H1 (cell line): ENCODE data around the gene COL4A2. TPM values are rescaled to one million over a fixed set of nuclear protein-coding genes. Genes with fewer than 3 reads are reported as not detected.

Source experiments
- CTCF ChIA-PET: fragments of 300-600 bp; sonication (Branson Sonifier 250); formaldehyde crosslinking; loops from one replicate; lab custom pipeline; 2021; ENCODE audit not compliant: partially characterized antibody; lab: Charles Lee
- POLR2A ChIA-PET: fragments of 300-600 bp; sonication (Branson Sonifier 250); formaldehyde crosslinking; loops from one replicate; lab custom pipeline; 2021; ENCODE audit warnings: inconsistent platforms; ENCODE audit not compliant: partially characterized antibody; lab: Charles Lee
- DNase-seq, 2 experiments: peaks; one replicate each; pipeline versions ENCODE4 v3.0.0 to v3.0.0-alpha.2; 2010 to 2022; ENCODE audit warnings: low spot score in 2 of 2, low read depth in 1 of 2, mixed read lengths in 1 of 2
- FAIRE-seq: peaks from 2 replicates; lab custom pipeline; 2011; peaks lifted over from hg19 to GRCh38; lab: Jason Lieb, UNC
- H2AFZ ChIP-seq: 2 replicates; pipeline ENCODE4 v1.8.1; 2012; ENCODE audit warnings: low read length, inconsistent platforms
- H2AK5ac ChIP-seq: 2 replicates; pipeline ENCODE4 v1.6.1; 2013; ENCODE audit warnings: low read depth, low read length
- H2BK120ac ChIP-seq: replicated peaks from 2 replicates; pipeline ENCODE3; 2013; ENCODE audit warnings: low read depth, low read length, inconsistent platforms
- H2BK12ac ChIP-seq: 2 replicates; pipeline ENCODE4 v1.6.1; 2013; ENCODE audit warnings: low read depth, low read length
- H2BK15ac ChIP-seq: 2 replicates; pipeline ENCODE4 v1.6.1; 2013; ENCODE audit warnings: low read length
- H2BK20ac ChIP-seq: 2 replicates; pipeline ENCODE4 v1.6.1; 2013; ENCODE audit warnings: low read length
- H2BK5ac ChIP-seq: 2 replicates; pipeline ENCODE4 v1.6.1; 2013; ENCODE audit warnings: low read depth, low read length
- H3K14ac ChIP-seq: 2 replicates; pipeline ENCODE4 v1.6.1; 2013; ENCODE audit warnings: inconsistent platforms; ENCODE audit not compliant: insufficient read length
- H3K18ac ChIP-seq: 2 replicates; pipeline ENCODE4 v1.6.1; 2013; ENCODE audit warnings: low read length; ENCODE audit errors: extremely low read depth
- H3K23ac ChIP-seq: 2 replicates; pipeline ENCODE4 v1.6.1; 2013; ENCODE audit warnings: inconsistent platforms; ENCODE audit not compliant: insufficient read length
- H3K23me2 ChIP-seq: 2 replicates; pipeline ENCODE4 v1.6.1; 2013; ENCODE audit warnings: low read depth, low read length
- H3K27ac ChIP-seq: 2 replicates; pipeline ENCODE4 v1.6.1; 2011; ENCODE audit warnings: low read depth, low read length, inconsistent platforms
- H3K27me3 ChIP-seq, 4 experiments: replicated peaks in 1 of 4; 1 replicate in 1 of 4; 2 replicates in 3 of 4; pipeline versions ENCODE4 v1.6.1 to v1.8.1; 2011 to 2013; ENCODE audit warnings: low read length in 3 of 4, mild to moderate bottlenecking in 3 of 4, inconsistent platforms in 2 of 4, mixed read lengths in 2 of 4, moderate library complexity in 1 of 4; ENCODE audit not compliant: control insufficient read depth in 3 of 4, insufficient read depth in 3 of 4; ENCODE audit errors: extremely low read depth in 1 of 4
- H3K36me3 ChIP-seq, 4 experiments: 2 replicates each; pipeline versions ENCODE4 v1.6.1 to v1.8.1; 2011 to 2013; ENCODE audit warnings: mild to moderate bottlenecking in 4 of 4, low read length in 3 of 4, moderate library complexity in 2 of 4, control low read depth in 1 of 4, inconsistent platforms in 1 of 4; ENCODE audit not compliant: insufficient read depth in 4 of 4, control insufficient read depth in 2 of 4
- H3K4ac ChIP-seq: replicated peaks from 2 replicates; pipeline ENCODE3; 2013; ENCODE audit warnings: low read length, low read depth, mixed read lengths, inconsistent platforms; ENCODE audit not compliant: insufficient read length
- H3K4me1 ChIP-seq, 4 experiments: replicated peaks in 1 of 4; 1 replicate in 1 of 4; 2 replicates in 3 of 4; pipeline versions ENCODE4 v1.6.1 to v1.8.1; 2011 to 2013; ENCODE audit warnings: low read length in 3 of 4, inconsistent platforms in 2 of 4, mixed read lengths in 1 of 4; ENCODE audit not compliant: insufficient read depth in 4 of 4, control insufficient read depth in 3 of 4
- H3K4me2 ChIP-seq, 2 experiments: 2 replicates each; pipeline versions ENCODE4 v1.6.1 to v1.8.1; 2011 to 2013; ENCODE audit warnings: low read depth in 2 of 2, low read length in 2 of 2, control low read depth in 1 of 2, inconsistent platforms in 1 of 2, mild to moderate bottlenecking in 1 of 2; ENCODE audit not compliant: insufficient read depth in 1 of 2
- H3K4me3 ChIP-seq, 4 experiments: fragments of 200-600, 300-600 bp in 1 of 4; sonication (generic), shearing (Covaris generic), sonication (Bioruptor Twin) in 1 of 4; 2 replicates each; pipeline versions ENCODE4 v1.5.1 to v1.8.1; 2011 to 2016; ENCODE audit warnings: low read length in 4 of 4, low read depth in 3 of 4, control low read depth in 2 of 4, inconsistent platforms in 2 of 4, mild to moderate bottlenecking in 2 of 4, mixed read lengths in 1 of 4, moderate library complexity in 1 of 4; ENCODE audit not compliant: insufficient read depth in 2 of 4; ENCODE audit errors: extremely low read depth in 1 of 4
- H3K56ac ChIP-seq: replicated peaks from 2 replicates; pipeline ENCODE3; 2013; ENCODE audit warnings: low read depth, mild to moderate bottlenecking, mixed read lengths, low read length, inconsistent platforms; ENCODE audit not compliant: insufficient read length
- H3K79me1 ChIP-seq: 2 replicates; pipeline ENCODE4 v1.6.1; 2013; ENCODE audit warnings: low read depth, low read length, control low read depth
- H3K79me2 ChIP-seq, 2 experiments: 2 replicates each; pipeline versions ENCODE4 v1.6.1 to v1.8.1; 2012 to 2013; ENCODE audit warnings: low read length in 2 of 2, mild to moderate bottlenecking in 2 of 2, inconsistent platforms in 1 of 2; ENCODE audit not compliant: insufficient read depth in 2 of 2, control insufficient read depth in 1 of 2
- H3K9ac ChIP-seq, 4 experiments: replicated peaks in 1 of 4; 1 replicate in 1 of 4; 2 replicates in 3 of 4; pipeline versions ENCODE4 v1.6.1 to v1.8.1; 2011 to 2013; ENCODE audit warnings: low read depth in 3 of 4, low read length in 3 of 4, control low read depth in 2 of 4, mild to moderate bottlenecking in 2 of 4, moderate library complexity in 2 of 4, inconsistent platforms in 1 of 4; ENCODE audit errors: extremely low read depth in 1 of 4
- H3K9me3 ChIP-seq, 2 experiments: 2 replicates each; pipeline versions ENCODE4 v1.6.1 to v1.8.1; 2012 to 2013; ENCODE audit warnings: mild to moderate bottlenecking in 2 of 2, moderate library complexity in 2 of 2, control low read depth in 1 of 2, inconsistent platforms in 1 of 2, low read depth in 1 of 2, low read length in 1 of 2, mixed read lengths in 1 of 2; ENCODE audit not compliant: insufficient read depth in 2 of 2
- H4K20me1 ChIP-seq, 2 experiments: replicated peaks in 1 of 2; 2 replicates each; pipeline versions ENCODE3 to v1.8.1; 2011 to 2013; ENCODE audit warnings: inconsistent platforms in 2 of 2, low read length in 2 of 2, mild to moderate bottlenecking in 1 of 2; ENCODE audit not compliant: insufficient read depth in 2 of 2, control insufficient read depth in 1 of 2
- H4K5ac ChIP-seq: 2 replicates; pipeline ENCODE4 v1.6.1; 2013; ENCODE audit warnings: low read length, low read depth, mixed read lengths, inconsistent platforms; ENCODE audit not compliant: insufficient read length
- H4K8ac ChIP-seq: 2 replicates; pipeline ENCODE4 v1.8.0; 2013; ENCODE audit warnings: mild to moderate bottlenecking, moderate library complexity, low read length, inconsistent platforms; ENCODE audit not compliant: insufficient read depth; ENCODE audit errors: extremely low read depth
- H4K91ac ChIP-seq: replicated peaks from 2 replicates; pipeline ENCODE3; 2013; ENCODE audit warnings: low read length, mixed read lengths, inconsistent platforms; ENCODE audit not compliant: insufficient read length
- MAFK ChIP-seq: IDR thresholded peaks from 2 replicates; pipeline ENCODE4 v1.6.1; 2012; ENCODE audit warnings: low read depth, mild to moderate bottlenecking, improper control_type of control experiment, low read length
- WGBS, 2 experiments: shearing (Covaris generic) in 1 of 2; methylation state at CpG; one replicate each; pipeline versions ENCODE4 v1.1.6 to v1.1.7; 2013 to 2015; ENCODE audit warnings: low lambda C conversion rate in 2 of 2, mixed read lengths in 2 of 2, inconsistent platforms in 1 of 2, low coverage in 1 of 2, missing lambda C conversion rate in 1 of 2; ENCODE audit not compliant: insufficient replicate concordance in 2 of 2, insufficient coverage in 1 of 2, insufficient read length in 1 of 2; ENCODE audit errors: extremely low coverage in 1 of 2, missing lambda C conversion rate in 1 of 2; 5-methylcytosine and 5-hydroxymethylcytosine counted together
- polyA plus RNA-seq, 7 experiments: library from polyadenylated mRNA; depleted of rRNA in 3 of 7; stranded (reverse) in 5 of 7; unstranded in 2 of 7; fragments of >200 nt in 5 of 7; fragments of 200-250 nt in 2 of 7; gene quantifications; 1 replicate in 5 of 7; 2 replicates in 1 of 7; 4 replicates in 1 of 7; pipeline versions ENCODE4 v1.2.1 to v1.2.3, GENCODE V29; 2011 to 2013; ENCODE audit warnings: missing spikeins in 2 of 7, mixed read lengths in 2 of 7
- total RNA-seq: library from RNA; stranded (reverse); fragmentation: NEBNext Ultra II Directional; extraction: Animal tissue kit (Norgen Biotek cat#: 25700); gene quantifications from 2 replicates; pipeline ENCODE4 v1.2.1, GENCODE V29; 2021
- TF ChIP-seq, protein P1 (sequence below): IDR thresholded peaks from 2 replicates; pipeline ENCODE4 v1.6.1; 2012; ENCODE audit warnings: inconsistent platforms

The COL4A2 gene
- total and polyA plus RNA-seq, 2 of the 8 experiments (the other 6 are each of a cell fraction or from before 2014, with no cell fraction given) = 80.4 to 87.3 TPM

DNA sequence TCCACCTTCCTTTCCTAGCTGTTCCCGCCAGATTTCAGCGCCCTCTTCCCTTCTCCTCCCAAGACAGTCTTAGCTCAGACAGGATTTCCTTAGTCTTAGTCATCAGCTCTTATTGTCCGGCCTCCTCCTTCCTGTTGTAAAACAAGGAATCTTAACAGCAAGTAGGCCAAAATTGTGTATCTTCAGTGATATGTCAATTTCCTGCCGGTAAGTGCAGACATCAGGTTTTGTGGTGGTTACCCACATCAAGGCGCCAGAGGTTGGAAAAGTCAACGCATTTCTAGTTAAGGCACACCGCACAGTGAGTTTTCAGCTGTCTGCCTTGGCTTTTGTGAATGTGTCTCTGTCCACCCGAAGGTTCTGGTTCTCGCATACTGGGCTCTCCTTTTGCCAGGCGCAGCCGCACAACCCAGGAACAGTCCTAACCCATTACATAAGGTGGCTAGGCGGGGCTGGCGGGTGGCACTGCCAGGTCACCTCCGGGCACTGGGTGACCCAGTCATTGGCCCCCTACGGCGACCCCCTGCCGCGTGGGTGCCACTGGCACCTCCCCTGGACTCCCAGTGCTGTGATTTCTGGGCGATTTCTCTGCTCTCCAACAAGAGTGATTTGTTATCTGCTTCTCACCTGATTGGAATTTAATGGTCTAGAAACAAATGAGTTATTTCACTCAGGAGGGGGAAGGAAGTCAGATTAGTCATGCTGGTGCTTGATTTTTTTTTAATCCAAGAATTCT lies 12.9 kb downstream of the COL4A2 start:
- no peak overlapping the region for H3K9ac ChIP-seq
- H3K79me2 ChIP-seq = peaks cover 5 to 8% of the 10 kb centered on the region in 2 experiments; a peak in 3 of 4 replicates

More for the DNA sequence above, 12.9 kb downstream of the COL4A2 start:
- Histone ChIP-seq H3K27me3 (no peaks in the 10 kb centered on the region), H3K4me1 (peaks cover 0 to 11% (median 3%) of the 10 kb centered on the region in 4 experiments; a peak in 4 of 7 replicates), H2AK5ac (no peak overlapping the region), H2BK5ac (peak overlapping the region; percentile 72; the same call in 1 of the 2 replicates), H4K8ac (0 out of 2 replicates have a peak overlapping the region, but pooled peaks have one; percentile 22), H3K36me3 (peaks cover 0 to 10% (median 4%) of the 10 kb centered on the region in 4 experiments; a peak in 3 of 8 replicates), H3K14ac (no peak overlapping the region), H3K4me2 (no peak overlapping the region), H4K5ac (no peak overlapping the region), H2BK15ac (no peak overlapping the region), H3K79me1 (peaks cover 14% of the 10 kb centered on the region), H2BK20ac (no peak overlapping the region), H2BK120ac (no peak overlapping the region), H3K56ac (no peak overlapping the region), H3K27ac (no peak overlapping the region), H4K20me1 (peaks cover 0 to 12% of the 10 kb centered on the region in 2 experiments), H2AFZ (no peak overlapping the region), H3K23me2 (peaks cover 5% of the 10 kb centered on the region; the same call in 1 of the 2 replicates), H3K23ac (no peak overlapping the region), H3K4me3 (no peak overlapping the region), H3K18ac (no peak overlapping the region), H2BK12ac (no peak overlapping the region), H3K4ac (no peak overlapping the region), H3K9me3 (no peaks in the 10 kb centered on the region; a peak in 1 of 4 replicates), H4K91ac (no peak overlapping the region)
- WGBS, 2 experiments = 87% methylated on average over 14 of the region's 19 CpGs; no CpG with 5 or more reads in 1 of the 2 experiments
- ChIA-PET POLR2A (interaction anchor here (0.6 to 1.6 kb wide), 3 partner anchors 9 to 395 kb away, joined by 3 to 4 read pairs (median 3); partner anchors contain the start of genes COL4A1 and COL4A2), CTCF (interaction anchor here (1.1 kb wide), 1 partner anchor 55 kb away, joined by 3 read pairs; no protein-coding TSS in a partner anchor)
- no peak for DNase-seq
- no peak for TF ChIP-seq MAFK
- TF ChIP-seq, protein P1, sequence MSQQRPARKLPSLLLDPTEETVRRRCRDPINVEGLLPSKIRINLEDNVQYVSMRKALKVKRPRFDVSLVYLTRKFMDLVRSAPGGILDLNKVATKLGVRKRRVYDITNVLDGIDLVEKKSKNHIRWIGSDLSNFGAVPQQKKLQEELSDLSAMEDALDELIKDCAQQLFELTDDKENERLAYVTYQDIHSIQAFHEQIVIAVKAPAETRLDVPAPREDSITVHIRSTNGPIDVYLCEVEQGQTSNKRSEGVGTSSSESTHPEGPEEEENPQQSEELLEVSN = peak; percentile 23; the same call in 1 of the 2 replicates
- FAIRE-seq = no peak
